T-helper 1 cell (primary cell): ENCODE results near the gene CXCL11.
"Not testable (repeated sequence)": the region's sequence is repeated elsewhere in the genome, so short reads cannot be mapped to it uniquely, and the experiment has no call there.

ENCODE experiments used
- DNase-seq, 5 donors: peaks; one replicate each; pipeline ENCODE4 v3.0.0-alpha.2; 2012 to 2020

The CXCL11 gene

GRCh38 chr4:76000279-76000678 lies 35.6 kb downstream of the CXCL11 start:
- DNase-seq, result no peak

- DNase-seq, result not testable (repeated sequence)
These were observed 37.2 kb downstream of the CXCL11 start for GRCh38 chr4:75998525-75999147.

- DNase-seq, result no peak
These were observed 37.9 kb downstream of the CXCL11 start for GRCh38 chr4:75997946-75998345.

GRCh38 chr4:75997081-75997480 lies 38.8 kb downstream of the CXCL11 start:
- no peak for DNase-seq

GRCh38 chr4:75995727-75996126 lies 40.1 kb downstream of the CXCL11 start:
- peak in 1 of 5 donors; percentile 52 for DNase-seq

- no peak for DNase-seq
These were observed 43.4 kb downstream of the CXCL11 start for GRCh38 chr4:75992462-75992861.

GRCh38 chr4:75989846-75990528 lies 45.9 kb downstream of the CXCL11 start:
- no peak for DNase-seq

- DNase-seq, result no peak
These were observed 50.8 kb downstream of the CXCL11 start for GRCh38 chr4:75985116-75985515.
